H1 (cell line): ENCODE results near the gene CALU. TPM values are rescaled to one million over a fixed set of nuclear protein-coding genes. Genes with fewer than 3 reads are reported as not detected.

ENCODE experiments used
- CTCF ChIA-PET: fragments of 300-600 bp; sonication (Branson Sonifier 250); formaldehyde crosslinking; loops from one replicate; lab custom pipeline; 2021; ENCODE audit not compliant: partially characterized antibody; lab: Charles Lee
- POLR2A ChIA-PET: fragments of 300-600 bp; sonication (Branson Sonifier 250); formaldehyde crosslinking; loops from one replicate; lab custom pipeline; 2021; ENCODE audit warnings: inconsistent platforms; ENCODE audit not compliant: partially characterized antibody; lab: Charles Lee
- DNase-seq, 2 experiments: peaks; one replicate each; pipeline versions ENCODE4 v3.0.0 to v3.0.0-alpha.2; 2010 to 2022; ENCODE audit warnings: low spot score in 2 of 2, low read depth in 1 of 2, mixed read lengths in 1 of 2
- FAIRE-seq: peaks from 2 replicates; lab custom pipeline; 2011; peaks lifted over from hg19 to GRCh38; lab: Jason Lieb, UNC
- H2AFZ ChIP-seq: 2 replicates; pipeline ENCODE4 v1.8.1; 2012; ENCODE audit warnings: low read length, inconsistent platforms
- H2AK5ac ChIP-seq: 2 replicates; pipeline ENCODE4 v1.6.1; 2013; ENCODE audit warnings: low read depth, low read length
- H2BK120ac ChIP-seq: replicated peaks from 2 replicates; pipeline ENCODE3; 2013; ENCODE audit warnings: low read depth, low read length, inconsistent platforms
- H2BK12ac ChIP-seq: 2 replicates; pipeline ENCODE4 v1.6.1; 2013; ENCODE audit warnings: low read depth, low read length
- H2BK15ac ChIP-seq: 2 replicates; pipeline ENCODE4 v1.6.1; 2013; ENCODE audit warnings: low read length
- H2BK20ac ChIP-seq: 2 replicates; pipeline ENCODE4 v1.6.1; 2013; ENCODE audit warnings: low read length
- H2BK5ac ChIP-seq: 2 replicates; pipeline ENCODE4 v1.6.1; 2013; ENCODE audit warnings: low read depth, low read length
- H3K14ac ChIP-seq: 2 replicates; pipeline ENCODE4 v1.6.1; 2013; ENCODE audit warnings: inconsistent platforms; ENCODE audit not compliant: insufficient read length
- H3K18ac ChIP-seq: 2 replicates; pipeline ENCODE4 v1.6.1; 2013; ENCODE audit warnings: low read length; ENCODE audit errors: extremely low read depth
- H3K23ac ChIP-seq: 2 replicates; pipeline ENCODE4 v1.6.1; 2013; ENCODE audit warnings: inconsistent platforms; ENCODE audit not compliant: insufficient read length
- H3K23me2 ChIP-seq: 2 replicates; pipeline ENCODE4 v1.6.1; 2013; ENCODE audit warnings: low read depth, low read length
- H3K27ac ChIP-seq: 2 replicates; pipeline ENCODE4 v1.6.1; 2011; ENCODE audit warnings: low read depth, low read length, inconsistent platforms
- H3K27me3 ChIP-seq, 4 experiments: replicated peaks in 1 of 4; 1 replicate in 1 of 4; 2 replicates in 3 of 4; pipeline versions ENCODE4 v1.6.1 to v1.8.1; 2011 to 2013; ENCODE audit warnings: low read length in 3 of 4, mild to moderate bottlenecking in 3 of 4, inconsistent platforms in 2 of 4, mixed read lengths in 2 of 4, moderate library complexity in 1 of 4; ENCODE audit not compliant: control insufficient read depth in 3 of 4, insufficient read depth in 3 of 4; ENCODE audit errors: extremely low read depth in 1 of 4
- H3K36me3 ChIP-seq, 4 experiments: 2 replicates each; pipeline versions ENCODE4 v1.6.1 to v1.8.1; 2011 to 2013; ENCODE audit warnings: mild to moderate bottlenecking in 4 of 4, low read length in 3 of 4, moderate library complexity in 2 of 4, control low read depth in 1 of 4, inconsistent platforms in 1 of 4; ENCODE audit not compliant: insufficient read depth in 4 of 4, control insufficient read depth in 2 of 4
- H3K4ac ChIP-seq: replicated peaks from 2 replicates; pipeline ENCODE3; 2013; ENCODE audit warnings: low read length, low read depth, mixed read lengths, inconsistent platforms; ENCODE audit not compliant: insufficient read length
- H3K4me1 ChIP-seq, 4 experiments: replicated peaks in 1 of 4; 1 replicate in 1 of 4; 2 replicates in 3 of 4; pipeline versions ENCODE4 v1.6.1 to v1.8.1; 2011 to 2013; ENCODE audit warnings: low read length in 3 of 4, inconsistent platforms in 2 of 4, mixed read lengths in 1 of 4; ENCODE audit not compliant: insufficient read depth in 4 of 4, control insufficient read depth in 3 of 4
- H3K4me2 ChIP-seq, 2 experiments: 2 replicates each; pipeline versions ENCODE4 v1.6.1 to v1.8.1; 2011 to 2013; ENCODE audit warnings: low read depth in 2 of 2, low read length in 2 of 2, control low read depth in 1 of 2, inconsistent platforms in 1 of 2, mild to moderate bottlenecking in 1 of 2; ENCODE audit not compliant: insufficient read depth in 1 of 2
- H3K4me3 ChIP-seq, 4 experiments: fragments of 200-600, 300-600 bp in 1 of 4; sonication (generic), shearing (Covaris generic), sonication (Bioruptor Twin) in 1 of 4; 2 replicates each; pipeline versions ENCODE4 v1.5.1 to v1.8.1; 2011 to 2016; ENCODE audit warnings: low read length in 4 of 4, low read depth in 3 of 4, control low read depth in 2 of 4, inconsistent platforms in 2 of 4, mild to moderate bottlenecking in 2 of 4, mixed read lengths in 1 of 4, moderate library complexity in 1 of 4; ENCODE audit not compliant: insufficient read depth in 2 of 4; ENCODE audit errors: extremely low read depth in 1 of 4
- H3K56ac ChIP-seq: replicated peaks from 2 replicates; pipeline ENCODE3; 2013; ENCODE audit warnings: low read depth, mild to moderate bottlenecking, mixed read lengths, low read length, inconsistent platforms; ENCODE audit not compliant: insufficient read length
- H3K79me1 ChIP-seq: 2 replicates; pipeline ENCODE4 v1.6.1; 2013; ENCODE audit warnings: low read depth, low read length, control low read depth
- H3K79me2 ChIP-seq, 2 experiments: 2 replicates each; pipeline versions ENCODE4 v1.6.1 to v1.8.1; 2012 to 2013; ENCODE audit warnings: low read length in 2 of 2, mild to moderate bottlenecking in 2 of 2, inconsistent platforms in 1 of 2; ENCODE audit not compliant: insufficient read depth in 2 of 2, control insufficient read depth in 1 of 2
- H3K9ac ChIP-seq, 4 experiments: replicated peaks in 1 of 4; 1 replicate in 1 of 4; 2 replicates in 3 of 4; pipeline versions ENCODE4 v1.6.1 to v1.8.1; 2011 to 2013; ENCODE audit warnings: low read depth in 3 of 4, low read length in 3 of 4, control low read depth in 2 of 4, mild to moderate bottlenecking in 2 of 4, moderate library complexity in 2 of 4, inconsistent platforms in 1 of 4; ENCODE audit errors: extremely low read depth in 1 of 4
- H3K9me3 ChIP-seq, 2 experiments: 2 replicates each; pipeline versions ENCODE4 v1.6.1 to v1.8.1; 2012 to 2013; ENCODE audit warnings: mild to moderate bottlenecking in 2 of 2, moderate library complexity in 2 of 2, control low read depth in 1 of 2, inconsistent platforms in 1 of 2, low read depth in 1 of 2, low read length in 1 of 2, mixed read lengths in 1 of 2; ENCODE audit not compliant: insufficient read depth in 2 of 2
- H4K20me1 ChIP-seq, 2 experiments: replicated peaks in 1 of 2; 2 replicates each; pipeline versions ENCODE3 to v1.8.1; 2011 to 2013; ENCODE audit warnings: inconsistent platforms in 2 of 2, low read length in 2 of 2, mild to moderate bottlenecking in 1 of 2; ENCODE audit not compliant: insufficient read depth in 2 of 2, control insufficient read depth in 1 of 2
- H4K5ac ChIP-seq: 2 replicates; pipeline ENCODE4 v1.6.1; 2013; ENCODE audit warnings: low read length, low read depth, mixed read lengths, inconsistent platforms; ENCODE audit not compliant: insufficient read length
- H4K8ac ChIP-seq: 2 replicates; pipeline ENCODE4 v1.8.0; 2013; ENCODE audit warnings: mild to moderate bottlenecking, moderate library complexity, low read length, inconsistent platforms; ENCODE audit not compliant: insufficient read depth; ENCODE audit errors: extremely low read depth
- H4K91ac ChIP-seq: replicated peaks from 2 replicates; pipeline ENCODE3; 2013; ENCODE audit warnings: low read length, mixed read lengths, inconsistent platforms; ENCODE audit not compliant: insufficient read length
- ATF2 ChIP-seq: IDR thresholded peaks from 2 replicates; pipeline ENCODE4 v1.6.1; 2012; ENCODE audit warnings: low read length, inconsistent platforms
- BACH1 ChIP-seq: IDR thresholded peaks from 2 replicates; pipeline ENCODE4 v1.6.1; 2012; ENCODE audit warnings: low read length, improper control_type of control experiment
- CBX8 ChIP-seq: fragments of 300-800, 300-1000 bp; sonication (generic); IDR thresholded peaks from 2 replicates; pipeline ENCODE4 v1.7.1; 2016; ENCODE audit warnings: low read depth, low read length, borderline replicate concordance
- CREB1 ChIP-seq: IDR thresholded peaks from 2 replicates; pipeline ENCODE4 v1.6.1; 2012; ENCODE audit warnings: inconsistent platforms
- EGR1 ChIP-seq: IDR thresholded peaks from 2 replicates; pipeline ENCODE4 v1.6.1; 2011; ENCODE audit warnings: low read depth, low read length, borderline replicate concordance
- EZH2 ChIP-seq: fragments of 200-600 bp; sonication (generic); IDR thresholded peaks from 2 replicates; pipeline ENCODE4 v1.7.1; 2012; ENCODE audit warnings: low read depth, mild to moderate bottlenecking, moderate library complexity, low read length, inconsistent platforms; ENCODE audit not compliant: severe bottlenecking
- JUND ChIP-seq: IDR thresholded peaks from 2 replicates; pipeline ENCODE4 v1.6.1; 2011; ENCODE audit warnings: mild to moderate bottlenecking, improper control_type of control experiment, low read length
- POLR2A ChIP-seq, 2 experiments: IDR thresholded peaks; 1 replicate in 1 of 2; 2 replicates in 1 of 2; pipeline ENCODE4 v1.6.1; 2011; ENCODE audit warnings: low read depth in 2 of 2, low read length in 2 of 2, mild to moderate bottlenecking in 2 of 2; ENCODE audit errors: control extremely low read depth in 1 of 2
- TBP ChIP-seq: IDR thresholded peaks from 2 replicates; pipeline ENCODE4 v1.6.1; 2011; ENCODE audit warnings: low read depth, low read length, improper control_type of control experiment
- WGBS, 2 experiments: shearing (Covaris generic) in 1 of 2; methylation state at CpG; one replicate each; pipeline versions ENCODE4 v1.1.6 to v1.1.7; 2013 to 2015; ENCODE audit warnings: low lambda C conversion rate in 2 of 2, mixed read lengths in 2 of 2, inconsistent platforms in 1 of 2, low coverage in 1 of 2, missing lambda C conversion rate in 1 of 2; ENCODE audit not compliant: insufficient replicate concordance in 2 of 2, insufficient coverage in 1 of 2, insufficient read length in 1 of 2; ENCODE audit errors: extremely low coverage in 1 of 2, missing lambda C conversion rate in 1 of 2; 5-methylcytosine and 5-hydroxymethylcytosine counted together
- polyA plus RNA-seq, 7 experiments: library from polyadenylated mRNA; depleted of rRNA in 3 of 7; stranded (reverse) in 5 of 7; unstranded in 2 of 7; fragments of >200 nt in 5 of 7; fragments of 200-250 nt in 2 of 7; gene quantifications; 1 replicate in 5 of 7; 2 replicates in 1 of 7; 4 replicates in 1 of 7; pipeline versions ENCODE4 v1.2.1 to v1.2.3, GENCODE V29; 2011 to 2013; ENCODE audit warnings: missing spikeins in 2 of 7, mixed read lengths in 2 of 7
- total RNA-seq: library from RNA; stranded (reverse); fragmentation: NEBNext Ultra II Directional; extraction: Animal tissue kit (Norgen Biotek cat#: 25700); gene quantifications from 2 replicates; pipeline ENCODE4 v1.2.1, GENCODE V29; 2021
- TF ChIP-seq, protein P1 (sequence below), 3 experiments: IDR thresholded peaks; 1 replicate in 2 of 3; 2 replicates in 1 of 3; pipeline versions ENCODE4 v1.5.1 to v1.6.1; 2011; ENCODE audit warnings: low read length in 3 of 3, mild to moderate bottlenecking in 3 of 3, inconsistent platforms in 2 of 3, low read depth in 1 of 3, moderate library complexity in 1 of 3; ENCODE audit not compliant: insufficient read depth in 1 of 3; ENCODE audit errors: control extremely low read depth in 1 of 3

CALU gene
- total and polyA plus RNA-seq, 2 of the 8 experiments (the other 6 are each of a cell fraction or from before 2014, with no cell fraction given) = 67.2 to 170 TPM

GRCh38 chr7:128744366-128744905, 5.3 kb downstream of the CALU start:
- Histone ChIP-seq H4K91ac (no peak overlapping the region), H4K20me1 (peaks cover 26 to 37% of the 10 kb centered on the region in 2 experiments), H2BK12ac (no peak overlapping the region), H3K4ac (no peak overlapping the region), H3K27ac (no peak overlapping the region), H3K4me1 (peaks cover 0 to 5% (median 2%) of the 10 kb centered on the region in 4 experiments; a peak in 2 of 7 replicates), H3K9ac (no peak overlapping the region), H3K23ac (no peak overlapping the region), H3K36me3 (peaks cover 3 to 19% (median 16%) of the 10 kb centered on the region in 4 experiments; a peak in 7 of 8 replicates), H3K79me2 (peaks cover 54 to 99% of the 10 kb centered on the region in 2 experiments), H3K4me2 (no peak overlapping the region), H2AFZ (no peak overlapping the region), H3K4me3 (no peak overlapping the region), H2BK5ac (no peak overlapping the region), H3K18ac (no peak overlapping the region), H3K56ac (no peak overlapping the region), H3K23me2 (peaks cover 2% of the 10 kb centered on the region; the same call in 1 of the 2 replicates), H4K5ac (no peak overlapping the region), H3K9me3 (no peaks in the 10 kb centered on the region), H3K14ac (no peak overlapping the region), H2BK120ac (no peak overlapping the region), H2BK20ac (no peak overlapping the region), H3K79me1 (no peaks in the 10 kb centered on the region; the same call in none of the 2 replicates), H3K27me3 (no peaks in the 10 kb centered on the region), H4K8ac (no peak overlapping the region), H2BK15ac (no peak overlapping the region), H2AK5ac (no peak overlapping the region)
- POLR2A ChIA-PET = interaction anchor here (1.2 kb wide), 1 partner anchor 12 kb away, joined by 4 read pairs; no protein-coding TSS in a partner anchor
- CTCF ChIA-PET = no interaction called here
- DNase-seq = no peak
- no peak for FAIRE-seq
- 87% methylated on average over 2 of the region's 2 CpGs; no CpG with 5 or more reads in 1 of the 2 experiments for WGBS, 2 experiments
- TF ChIP-seq, protein P1, sequence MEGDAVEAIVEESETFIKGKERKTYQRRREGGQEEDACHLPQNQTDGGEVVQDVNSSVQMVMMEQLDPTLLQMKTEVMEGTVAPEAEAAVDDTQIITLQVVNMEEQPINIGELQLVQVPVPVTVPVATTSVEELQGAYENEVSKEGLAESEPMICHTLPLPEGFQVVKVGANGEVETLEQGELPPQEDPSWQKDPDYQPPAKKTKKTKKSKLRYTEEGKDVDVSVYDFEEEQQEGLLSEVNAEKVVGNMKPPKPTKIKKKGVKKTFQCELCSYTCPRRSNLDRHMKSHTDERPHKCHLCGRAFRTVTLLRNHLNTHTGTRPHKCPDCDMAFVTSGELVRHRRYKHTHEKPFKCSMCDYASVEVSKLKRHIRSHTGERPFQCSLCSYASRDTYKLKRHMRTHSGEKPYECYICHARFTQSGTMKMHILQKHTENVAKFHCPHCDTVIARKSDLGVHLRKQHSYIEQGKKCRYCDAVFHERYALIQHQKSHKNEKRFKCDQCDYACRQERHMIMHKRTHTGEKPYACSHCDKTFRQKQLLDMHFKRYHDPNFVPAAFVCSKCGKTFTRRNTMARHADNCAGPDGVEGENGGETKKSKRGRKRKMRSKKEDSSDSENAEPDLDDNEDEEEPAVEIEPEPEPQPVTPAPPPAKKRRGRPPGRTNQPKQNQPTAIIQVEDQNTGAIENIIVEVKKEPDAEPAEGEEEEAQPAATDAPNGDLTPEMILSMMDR (IDR thresholded peaks at IDR 0.05; ENCODE audit: control extremely low read depth in 1 of 3, insufficient read depth in 1 of 3, low read depth in 1 of 3, low read length in 3 of 3) = no peak
- no peak for TF ChIP-seq BACH1
- no peak for TF ChIP-seq POLR2A (IDR thresholded peaks at IDR 0.05; ENCODE audit: control extremely low read depth in 1 of 2, low read depth in 2 of 2, low read length in 2 of 2)
- TF ChIP-seq ATF2 = no peak
- no peak for TF ChIP-seq EZH2
- TF ChIP-seq CBX8 = no peak
- TF ChIP-seq CREB1 = no peak
- TF ChIP-seq JUND = no peak
- TF ChIP-seq EGR1 = no peak
- TF ChIP-seq TBP = no peak
